PFSK-1 (cell line): ENCODE data around the gene KCNIP3.
A peak's percentile ranks its signal among the peaks of the same experiment; 100 is the strongest.

ENCODE experiments used
- FOXP2 ChIP-seq: optimal IDR thresholded peaks from 2 replicates; pipeline ENCODE3; 2011; ENCODE audit warnings: borderline replicate concordance, control low read depth, inconsistent platforms; ENCODE audit not compliant: insufficient read depth; ENCODE audit errors: extremely low read length, extremely low read depth
- POLR2AphosphoS5 ChIP-seq: IDR thresholded peaks from 2 replicates; pipeline ENCODE4 v1.6.1; 2012; ENCODE audit warnings: low read depth, mild to moderate bottlenecking, control low read depth, low read length, moderate library complexity
- SIN3A ChIP-seq: IDR thresholded peaks from 2 replicates; pipeline ENCODE4 v1.6.1; 2012; ENCODE audit warnings: mild to moderate bottlenecking, low read length, moderate library complexity, borderline replicate concordance; ENCODE audit not compliant: insufficient read depth
- TAF1 ChIP-seq: IDR thresholded peaks from 2 replicates; pipeline ENCODE4 v1.6.1; 2012; ENCODE audit warnings: low read length, control low read depth, borderline replicate concordance; ENCODE audit not compliant: insufficient read depth
- TF ChIP-seq, protein P1 (sequence below), 2 experiments: IDR thresholded peaks; 2 replicates each; pipeline versions ENCODE4 v1.6.1 to v1.8.0; 2011 to 2012; ENCODE audit warnings: low read depth in 2 of 2, low read length in 2 of 2, control low read depth in 1 of 2, inconsistent platforms in 1 of 2, mild to moderate bottlenecking in 1 of 2, moderate library complexity in 1 of 2; ENCODE audit not compliant: insufficient read depth in 1 of 2

The KCNIP3 gene

DNA sequence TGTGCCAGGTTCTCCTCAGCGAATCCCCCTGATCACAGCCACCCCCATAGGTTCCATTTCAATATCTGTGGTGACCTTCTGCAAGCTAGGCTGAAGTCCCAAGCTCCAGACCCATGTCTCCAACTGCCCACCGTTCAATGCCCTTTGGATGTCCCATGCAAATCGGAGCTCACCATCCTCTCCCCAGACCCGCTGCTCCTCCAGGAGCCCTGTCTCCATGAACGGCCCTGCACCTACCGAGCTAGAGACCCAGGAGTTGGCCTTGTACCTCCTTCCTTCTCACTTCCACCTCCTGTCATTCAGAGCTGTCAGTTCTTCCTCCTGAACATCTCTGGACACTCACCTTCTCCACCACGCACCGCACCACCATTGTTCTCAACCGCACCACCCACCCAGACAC is 104.3 kb downstream of the KCNIP3 start:
- TF ChIP-seq, protein P1, sequence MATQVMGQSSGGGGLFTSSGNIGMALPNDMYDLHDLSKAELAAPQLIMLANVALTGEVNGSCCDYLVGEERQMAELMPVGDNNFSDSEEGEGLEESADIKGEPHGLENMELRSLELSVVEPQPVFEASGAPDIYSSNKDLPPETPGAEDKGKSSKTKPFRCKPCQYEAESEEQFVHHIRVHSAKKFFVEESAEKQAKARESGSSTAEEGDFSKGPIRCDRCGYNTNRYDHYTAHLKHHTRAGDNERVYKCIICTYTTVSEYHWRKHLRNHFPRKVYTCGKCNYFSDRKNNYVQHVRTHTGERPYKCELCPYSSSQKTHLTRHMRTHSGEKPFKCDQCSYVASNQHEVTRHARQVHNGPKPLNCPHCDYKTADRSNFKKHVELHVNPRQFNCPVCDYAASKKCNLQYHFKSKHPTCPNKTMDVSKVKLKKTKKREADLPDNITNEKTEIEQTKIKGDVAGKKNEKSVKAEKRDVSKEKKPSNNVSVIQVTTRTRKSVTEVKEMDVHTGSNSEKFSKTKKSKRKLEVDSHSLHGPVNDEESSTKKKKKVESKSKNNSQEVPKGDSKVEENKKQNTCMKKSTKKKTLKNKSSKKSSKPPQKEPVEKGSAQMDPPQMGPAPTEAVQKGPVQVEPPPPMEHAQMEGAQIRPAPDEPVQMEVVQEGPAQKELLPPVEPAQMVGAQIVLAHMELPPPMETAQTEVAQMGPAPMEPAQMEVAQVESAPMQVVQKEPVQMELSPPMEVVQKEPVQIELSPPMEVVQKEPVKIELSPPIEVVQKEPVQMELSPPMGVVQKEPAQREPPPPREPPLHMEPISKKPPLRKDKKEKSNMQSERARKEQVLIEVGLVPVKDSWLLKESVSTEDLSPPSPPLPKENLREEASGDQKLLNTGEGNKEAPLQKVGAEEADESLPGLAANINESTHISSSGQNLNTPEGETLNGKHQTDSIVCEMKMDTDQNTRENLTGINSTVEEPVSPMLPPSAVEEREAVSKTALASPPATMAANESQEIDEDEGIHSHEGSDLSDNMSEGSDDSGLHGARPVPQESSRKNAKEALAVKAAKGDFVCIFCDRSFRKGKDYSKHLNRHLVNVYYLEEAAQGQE (IDR thresholded peaks at IDR 0.05; ENCODE audit: insufficient read depth in 1 of 2, low read depth in 2 of 2, low read length in 2 of 2) = no peak
- no peak for TF ChIP-seq FOXP2
- no peak for TF ChIP-seq SIN3A
- no peak for TF ChIP-seq POLR2AphosphoS5
- no peak for TF ChIP-seq TAF1

DNA sequence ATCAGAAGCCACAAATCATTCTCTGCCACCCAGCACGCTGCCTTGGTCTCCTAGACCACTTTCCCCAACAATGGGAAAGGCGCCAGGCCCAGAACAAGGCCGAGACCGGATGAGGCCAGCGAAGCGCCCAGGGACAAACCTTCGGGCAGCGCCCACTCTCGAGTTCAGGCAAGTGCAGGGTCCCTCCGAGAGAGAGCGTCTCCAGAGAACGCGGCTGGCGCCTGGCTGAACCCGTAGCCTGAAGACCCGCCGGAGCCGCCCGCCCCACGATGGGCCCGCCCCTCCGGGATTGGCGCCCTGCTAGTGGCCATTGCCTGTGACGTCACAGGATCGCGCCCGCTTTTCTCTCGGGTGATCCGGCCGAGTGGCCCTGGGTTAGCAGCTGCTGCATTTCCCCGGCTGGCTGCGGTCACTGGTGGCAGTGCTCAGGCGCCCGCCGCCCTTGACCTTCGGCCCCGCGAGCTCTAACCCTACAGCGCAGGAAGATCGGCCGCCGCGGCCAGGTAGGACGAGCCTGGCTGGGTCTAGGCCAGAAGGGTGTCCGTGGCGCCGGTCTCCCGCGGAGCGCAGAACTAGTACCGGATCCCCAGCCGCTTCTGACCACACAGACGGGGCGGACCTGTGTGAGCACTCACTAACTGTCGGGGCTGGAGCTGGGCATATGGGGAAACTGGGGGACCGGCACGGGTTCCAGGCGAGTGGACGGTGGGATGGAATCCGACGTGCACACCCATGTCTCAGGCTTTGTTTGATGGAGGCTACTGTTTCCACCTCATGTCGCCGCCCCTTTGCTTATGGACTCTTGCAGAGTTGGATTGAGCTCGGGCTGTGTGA is 105.4 kb downstream of the KCNIP3 start, which contains the start of gene FAHD2A:
Gene FAHD2A (plus strand): TSS at position 339 of the 834 bp plus-strand sequence. CDS start 2,851 bp downstream, outside the sequence.
- TF ChIP-seq FOXP2 (peak; percentile 43), TAF1 (peak; percentile 76; the same call in 1 of the 2 replicates), SIN3A (0 out of 2 replicates have a peak, but pooled peaks have one; percentile 9), POLR2AphosphoS5 (peak; percentile 78)
- TF ChIP-seq, protein P1 (IDR thresholded peaks at IDR 0.05; ENCODE audit: insufficient read depth in 1 of 2, low read depth in 2 of 2, low read length in 2 of 2) = 0 out of 4 replicates have a peak, but pooled peaks of 1 of the 2 experiments have one; percentile 2
